NCI-H187 treated with DMSO at 0.1 percent for 48 hours (cell line): ENCODE measurements around the gene STXBP1.

ENCODE experiments used
- DNase-seq: peaks from one replicate; lab custom pipeline; 2025; lab: John Stamatoyannopoulos, UW

STXBP1 gene

DNA sequence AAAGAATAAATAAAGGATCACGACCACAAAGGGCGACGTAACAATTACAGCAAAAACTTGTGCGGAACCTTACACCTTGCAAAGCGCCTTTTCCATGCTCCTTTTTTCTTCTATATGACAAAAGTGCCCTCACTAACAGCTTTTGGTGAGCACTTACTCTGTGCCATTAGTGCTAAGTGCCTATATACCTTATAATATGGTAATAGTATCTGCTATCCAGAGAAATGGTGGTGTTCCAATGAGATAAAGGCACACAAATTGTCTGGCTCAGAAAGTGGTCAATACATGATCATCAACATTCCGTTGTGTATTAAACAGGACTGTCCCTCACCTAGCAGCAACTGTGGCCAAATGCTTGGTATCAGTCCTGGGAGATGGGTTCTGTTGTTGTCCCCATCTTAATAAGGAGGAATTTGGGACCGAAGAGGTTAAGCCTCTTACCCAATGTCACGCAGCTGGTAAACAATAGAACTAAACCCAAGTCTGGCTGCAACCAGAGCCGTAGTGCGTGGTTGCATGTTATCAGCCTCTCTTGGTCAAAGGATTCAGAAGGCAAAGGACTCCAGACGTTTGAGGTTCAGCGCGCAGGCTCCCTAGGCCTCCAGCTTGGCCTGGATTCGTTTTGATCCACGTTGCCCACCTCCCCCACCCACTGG lies 123.6 kb downstream of the STXBP1 start:
- DNase-seq, result no peak

DNA sequence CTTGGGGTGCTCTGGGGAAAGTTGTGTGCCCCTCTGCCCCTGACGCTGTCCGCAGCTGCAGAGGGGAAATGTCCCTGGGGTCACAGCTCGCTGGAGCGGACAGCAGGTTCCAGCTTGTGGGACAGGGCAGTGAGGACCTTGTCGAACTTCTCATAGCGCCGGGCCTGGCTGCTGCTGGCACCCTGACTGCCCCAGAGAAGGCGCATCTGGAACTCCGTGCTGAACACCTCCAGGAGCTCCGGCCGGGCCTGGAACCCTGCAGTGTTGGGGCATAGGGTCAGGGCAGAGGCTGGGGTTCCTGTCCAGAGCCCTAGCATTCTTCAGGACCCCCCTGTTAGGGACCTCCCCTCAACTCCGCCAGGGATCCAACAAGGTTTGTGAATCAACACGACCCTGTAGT lies 126.6 kb downstream of the STXBP1 start:
- DNase-seq, result no peak

DNA sequence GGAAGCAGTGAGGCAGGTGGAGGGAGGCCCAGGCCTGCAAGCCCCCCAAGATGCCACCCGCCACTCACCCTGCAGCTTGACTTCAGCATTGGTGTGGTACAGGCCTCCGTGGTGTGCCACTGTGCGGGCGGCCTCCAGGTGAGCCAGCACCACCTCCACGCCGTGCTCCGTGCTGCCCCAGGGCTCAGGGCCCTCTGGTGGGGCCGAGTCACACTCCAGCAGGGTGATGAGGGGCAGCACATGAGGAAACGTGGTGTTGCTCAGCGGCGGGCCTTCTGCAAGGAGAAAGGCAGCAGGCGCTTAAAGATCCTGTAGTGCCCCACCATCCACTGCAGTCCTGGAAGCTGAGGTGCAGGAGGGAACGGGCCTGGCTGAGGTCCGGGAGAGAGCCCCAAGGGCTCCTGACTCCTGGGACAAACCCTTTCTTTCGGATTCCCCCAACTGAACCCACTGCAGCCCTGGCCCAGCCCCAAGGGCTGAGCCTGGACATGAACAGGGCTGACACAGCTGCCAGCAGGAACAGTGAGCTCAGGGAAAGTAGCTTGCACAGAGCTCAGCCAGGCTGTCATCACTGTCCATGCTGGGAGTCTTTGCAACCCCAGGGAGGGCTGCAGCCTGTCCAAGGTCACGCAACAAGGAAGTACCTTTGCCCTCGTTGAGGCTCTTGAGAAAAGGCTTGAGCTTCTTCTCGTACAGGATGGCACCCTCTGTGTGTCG lies 127.7 kb downstream of the STXBP1 start:
- DNase-seq, result no peak

DNA sequence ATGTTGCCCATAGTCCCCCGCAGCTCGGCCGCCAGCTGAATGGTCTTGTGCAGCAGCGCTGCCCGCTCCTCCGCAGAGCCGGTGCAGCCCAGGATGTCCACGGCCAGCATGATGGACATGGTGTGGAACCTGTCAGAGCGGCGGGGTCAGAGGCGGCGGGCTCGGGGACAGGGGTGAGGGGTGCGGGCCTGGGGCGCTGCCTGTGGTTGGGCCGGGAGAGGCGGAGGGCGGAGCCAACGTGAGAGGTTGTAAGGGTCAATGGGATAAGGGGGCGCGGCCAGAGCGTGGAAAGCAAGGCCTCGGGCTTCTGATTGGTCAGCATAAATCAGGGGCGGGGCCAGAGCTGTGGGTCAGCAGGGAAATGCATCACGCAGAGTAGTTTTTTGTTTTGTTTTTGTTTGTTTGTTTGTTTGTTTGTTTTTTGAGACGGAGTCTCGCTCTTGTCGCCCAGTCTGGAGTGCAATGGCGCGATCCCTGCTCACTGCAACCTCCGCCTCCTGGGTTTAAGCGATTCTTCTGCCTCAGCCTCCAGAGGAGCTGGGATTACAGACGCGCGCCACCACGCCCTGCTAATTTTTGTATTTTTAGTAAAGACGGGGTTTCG lies 129.9 kb downstream of the STXBP1 start:
- DNase-seq, result no peak
